SK-N-SH (cell line): ENCODE measurements around the gene AGMO.

ENCODE experiments used
- CTCF ChIP-seq: fragments of 200-600 bp; sonication (generic); IDR thresholded peaks from 2 replicates; pipeline ENCODE4 v1.6.1; 2017; ENCODE audit warnings: antibody characterized with exemption, mild to moderate bottlenecking, moderate library complexity
- EZH2phosphoT487 ChIP-seq: fragments of 200-600 bp; sonication (generic); IDR thresholded peaks from 2 replicates; pipeline ENCODE4 v1.6.1; 2017; ENCODE audit warnings: low read depth, mixed run types, mild to moderate bottlenecking, antibody characterized with exemption, moderate library complexity, borderline replicate concordance
- FOXM1 ChIP-seq: IDR thresholded peaks from 2 replicates; pipeline ENCODE4 v1.4.0; 2012; ENCODE audit warnings: low read depth, mild to moderate bottlenecking
- JUND ChIP-seq: IDR thresholded peaks from 2 replicates; pipeline ENCODE4 v1.4.0; 2012
- MEF2A ChIP-seq: IDR thresholded peaks from 2 replicates; pipeline ENCODE4 v1.4.0; 2012; ENCODE audit warnings: low read depth, borderline replicate concordance
- MXI1 ChIP-seq: IDR thresholded peaks from 2 replicates; pipeline ENCODE4 v1.6.1; 2012; ENCODE audit warnings: mild to moderate bottlenecking, low read depth, low read length, improper control_type of control experiment
- NRF1 ChIP-seq: IDR thresholded peaks from 2 replicates; pipeline ENCODE4 v1.6.1; 2012; ENCODE audit warnings: low read depth, mild to moderate bottlenecking, low read length
- RCOR1 ChIP-seq: fragments of 150-350 bp; IDR thresholded peaks from 2 replicates; pipeline ENCODE4 v1.6.1; 2017; ENCODE audit warnings: antibody characterized with exemption, low read length
- SIN3A ChIP-seq: IDR thresholded peaks from 2 replicates; pipeline ENCODE4 v1.6.1; 2012; ENCODE audit warnings: low read depth, mild to moderate bottlenecking, low read length, moderate library complexity, borderline replicate concordance
- SMC3 ChIP-seq: IDR thresholded peaks from 2 replicates; pipeline ENCODE4 v1.6.1; 2012; ENCODE audit warnings: low read depth, low read length, improper control_type of control experiment
- TAF1 ChIP-seq: IDR thresholded peaks from 2 replicates; pipeline ENCODE4 v1.6.1; 2012; ENCODE audit warnings: low read depth, mild to moderate bottlenecking, low read length, moderate library complexity, borderline replicate concordance
- TF ChIP-seq, protein P1 (sequence below): IDR thresholded peaks from 2 replicates; pipeline ENCODE4 v1.4.0; 2012; ENCODE audit warnings: low read depth, borderline replicate concordance
- TF ChIP-seq, protein P2 (sequence below): IDR thresholded peaks from 2 replicates; pipeline ENCODE4 v1.6.1; 2012; ENCODE audit warnings: mild to moderate bottlenecking, low read depth, low read length, moderate library complexity
- TF ChIP-seq, protein P3 (sequence below): fragments of 150-350 bp; IDR thresholded peaks from 2 replicates; pipeline ENCODE4 v1.6.1; 2017; ENCODE audit warnings: antibody characterized with exemption, low read length, low read depth, borderline replicate concordance

DNA sequence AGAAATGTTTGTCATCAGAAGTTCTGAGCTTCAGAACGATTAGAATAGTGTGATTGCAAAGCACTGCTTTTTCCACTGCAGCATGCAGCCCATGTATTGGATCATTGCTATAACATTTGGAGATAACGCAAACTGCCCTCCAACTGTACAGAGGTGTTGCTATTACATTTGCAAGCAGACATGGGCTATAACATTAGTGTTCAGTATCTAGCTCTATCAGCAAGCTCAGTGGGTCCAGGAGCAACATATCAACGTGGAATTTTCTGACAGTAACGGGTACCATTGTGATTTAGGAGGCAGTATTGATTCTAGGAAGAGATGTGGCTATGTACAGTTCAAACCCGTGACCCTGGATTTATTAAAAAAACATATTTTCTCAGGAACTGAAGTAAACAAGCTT lies 75.8 kb downstream of the AGMO start:
- TF ChIP-seq, protein P1, sequence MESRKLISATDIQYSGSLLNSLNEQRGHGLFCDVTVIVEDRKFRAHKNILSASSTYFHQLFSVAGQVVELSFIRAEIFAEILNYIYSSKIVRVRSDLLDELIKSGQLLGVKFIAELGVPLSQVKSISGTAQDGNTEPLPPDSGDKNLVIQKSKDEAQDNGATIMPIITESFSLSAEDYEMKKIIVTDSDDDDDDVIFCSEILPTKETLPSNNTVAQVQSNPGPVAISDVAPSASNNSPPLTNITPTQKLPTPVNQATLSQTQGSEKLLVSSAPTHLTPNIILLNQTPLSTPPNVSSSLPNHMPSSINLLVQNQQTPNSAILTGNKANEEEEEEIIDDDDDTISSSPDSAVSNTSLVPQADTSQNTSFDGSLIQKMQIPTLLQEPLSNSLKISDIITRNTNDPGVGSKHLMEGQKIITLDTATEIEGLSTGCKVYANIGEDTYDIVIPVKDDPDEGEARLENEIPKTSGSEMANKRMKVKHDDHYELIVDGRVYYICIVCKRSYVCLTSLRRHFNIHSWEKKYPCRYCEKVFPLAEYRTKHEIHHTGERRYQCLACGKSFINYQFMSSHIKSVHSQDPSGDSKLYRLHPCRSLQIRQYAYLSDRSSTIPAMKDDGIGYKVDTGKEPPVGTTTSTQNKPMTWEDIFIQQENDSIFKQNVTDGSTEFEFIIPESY: no peak
- no peak for TF ChIP-seq FOXM1
- no peak for TF ChIP-seq CTCF
- TF ChIP-seq RCOR1: no peak
- TF ChIP-seq SMC3: no peak
- no peak for TF ChIP-seq MEF2A
- no peak for TF ChIP-seq SIN3A
- no peak for TF ChIP-seq NRF1
- TF ChIP-seq MXI1: no peak
- TF ChIP-seq JUND: no peak
- TF ChIP-seq, protein P2, sequence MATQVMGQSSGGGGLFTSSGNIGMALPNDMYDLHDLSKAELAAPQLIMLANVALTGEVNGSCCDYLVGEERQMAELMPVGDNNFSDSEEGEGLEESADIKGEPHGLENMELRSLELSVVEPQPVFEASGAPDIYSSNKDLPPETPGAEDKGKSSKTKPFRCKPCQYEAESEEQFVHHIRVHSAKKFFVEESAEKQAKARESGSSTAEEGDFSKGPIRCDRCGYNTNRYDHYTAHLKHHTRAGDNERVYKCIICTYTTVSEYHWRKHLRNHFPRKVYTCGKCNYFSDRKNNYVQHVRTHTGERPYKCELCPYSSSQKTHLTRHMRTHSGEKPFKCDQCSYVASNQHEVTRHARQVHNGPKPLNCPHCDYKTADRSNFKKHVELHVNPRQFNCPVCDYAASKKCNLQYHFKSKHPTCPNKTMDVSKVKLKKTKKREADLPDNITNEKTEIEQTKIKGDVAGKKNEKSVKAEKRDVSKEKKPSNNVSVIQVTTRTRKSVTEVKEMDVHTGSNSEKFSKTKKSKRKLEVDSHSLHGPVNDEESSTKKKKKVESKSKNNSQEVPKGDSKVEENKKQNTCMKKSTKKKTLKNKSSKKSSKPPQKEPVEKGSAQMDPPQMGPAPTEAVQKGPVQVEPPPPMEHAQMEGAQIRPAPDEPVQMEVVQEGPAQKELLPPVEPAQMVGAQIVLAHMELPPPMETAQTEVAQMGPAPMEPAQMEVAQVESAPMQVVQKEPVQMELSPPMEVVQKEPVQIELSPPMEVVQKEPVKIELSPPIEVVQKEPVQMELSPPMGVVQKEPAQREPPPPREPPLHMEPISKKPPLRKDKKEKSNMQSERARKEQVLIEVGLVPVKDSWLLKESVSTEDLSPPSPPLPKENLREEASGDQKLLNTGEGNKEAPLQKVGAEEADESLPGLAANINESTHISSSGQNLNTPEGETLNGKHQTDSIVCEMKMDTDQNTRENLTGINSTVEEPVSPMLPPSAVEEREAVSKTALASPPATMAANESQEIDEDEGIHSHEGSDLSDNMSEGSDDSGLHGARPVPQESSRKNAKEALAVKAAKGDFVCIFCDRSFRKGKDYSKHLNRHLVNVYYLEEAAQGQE: no peak
- TF ChIP-seq TAF1: no peak
- no peak for TF ChIP-seq EZH2phosphoT487
- TF ChIP-seq, protein P3, sequence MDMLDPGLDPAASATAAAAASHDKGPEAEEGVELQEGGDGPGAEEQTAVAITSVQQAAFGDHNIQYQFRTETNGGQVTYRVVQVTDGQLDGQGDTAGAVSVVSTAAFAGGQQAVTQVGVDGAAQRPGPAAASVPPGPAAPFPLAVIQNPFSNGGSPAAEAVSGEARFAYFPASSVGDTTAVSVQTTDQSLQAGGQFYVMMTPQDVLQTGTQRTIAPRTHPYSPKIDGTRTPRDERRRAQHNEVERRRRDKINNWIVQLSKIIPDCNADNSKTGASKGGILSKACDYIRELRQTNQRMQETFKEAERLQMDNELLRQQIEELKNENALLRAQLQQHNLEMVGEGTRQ: no peak
